DMS153 treated with DMSO at 0.1 percent for 48 hours (cell line): ENCODE measurements around the gene SPIN3.
A peak's percentile ranks its signal among the peaks of the same experiment; 100 is the strongest.
"Not testable (repeated sequence)": the region's sequence is repeated elsewhere in the genome, so short reads cannot be mapped to it uniquely, and the experiment has no call there.

Experiments used
- DNase-seq: peaks from one replicate; lab custom pipeline; 2025; ENCODE audit not compliant: unreplicated experiment; lab: John Stamatoyannopoulos, UW

The SPIN3 gene

GRCh38 chrX:56995271-56995994, at the start of gene SPIN3:
TSS of gene SPIN3 (minus strand) at chrX:56995541. CDS start at chrX:56994947, 594 bp downstream.
- DNase-seq = peak; percentile 56

GRCh38 chrX:57044245-57044644, 48.9 kb upstream of the SPIN3 start:
- no peak for DNase-seq

GRCh38 chrX:57037265-57037664, 41.9 kb upstream of the SPIN3 start:
- DNase-seq = not testable (repeated sequence)

DNA sequence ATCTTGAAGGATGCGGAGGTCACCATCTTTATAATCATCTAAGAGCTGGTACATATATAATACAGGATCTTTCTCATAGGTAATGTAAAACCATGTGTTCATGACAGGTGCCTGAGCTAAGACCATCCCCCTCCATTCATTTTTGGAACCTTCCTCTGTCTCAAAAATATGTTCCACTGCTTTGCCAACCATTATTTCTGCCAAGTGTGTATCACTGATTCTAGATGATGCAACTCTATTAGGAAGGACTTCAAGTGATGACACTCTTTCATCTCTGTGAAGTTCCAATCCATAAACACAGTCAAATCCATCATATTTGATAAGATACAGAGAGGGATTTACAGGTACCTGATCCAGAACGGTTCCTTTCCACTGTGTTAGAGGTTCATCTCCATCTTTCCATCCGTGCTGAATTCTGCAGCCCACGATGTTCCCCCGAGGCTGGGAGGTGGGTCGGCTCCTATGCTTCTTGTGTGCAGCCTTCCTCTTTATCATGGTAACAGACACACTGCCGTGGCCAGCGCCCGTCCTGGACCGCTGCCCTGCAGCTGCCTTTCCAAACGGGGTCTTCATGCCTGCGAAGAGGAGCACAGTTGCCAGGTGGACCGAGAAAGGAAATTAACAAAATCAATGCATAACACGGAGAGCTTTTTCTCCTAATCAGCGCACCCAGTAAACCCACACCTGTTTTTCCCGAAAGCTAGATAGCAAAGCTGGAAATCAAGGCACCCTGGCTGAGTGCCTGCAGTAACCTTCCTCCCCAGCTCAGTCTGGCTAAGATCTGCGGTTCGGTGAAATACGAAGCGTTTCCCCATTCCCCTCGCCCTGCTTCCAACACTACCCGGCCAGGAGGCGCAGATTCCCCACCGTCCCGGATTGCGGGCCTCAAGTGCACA, 718 bp downstream of the SPIN3 start:
- no peak for DNase-seq

- DNase-seq = no peak
These were observed 7.6 kb downstream of the SPIN3 start for GRCh38 chrX:56987741-56988140.

DNA sequence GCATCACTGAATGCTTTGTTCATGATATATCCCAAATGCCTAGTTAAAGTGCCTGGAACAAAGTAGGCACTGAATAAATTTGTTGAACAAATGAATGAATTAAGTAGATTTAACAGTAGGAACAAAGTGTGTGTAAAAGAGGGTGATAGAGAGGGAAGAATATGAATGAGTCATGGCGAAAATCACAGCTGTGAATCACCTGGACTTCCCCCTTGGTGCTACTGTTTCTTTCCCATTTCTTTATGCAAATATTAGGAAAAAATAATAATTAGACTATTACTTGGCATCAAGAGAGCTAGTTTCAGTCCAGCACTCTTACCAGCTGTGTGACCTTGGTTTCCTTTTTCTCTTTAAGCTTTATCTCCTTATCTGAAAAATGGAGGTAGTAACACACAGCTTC, 9.2 kb downstream of the SPIN3 start:
- no peak for DNase-seq

GRCh38 chrX:56978172-56978571, 17.2 kb downstream of the SPIN3 start:
- peak; percentile 3 for DNase-seq

GRCh38 chrX:56975611-56976010, 19.7 kb downstream of the SPIN3 start:
- no peak for DNase-seq

DNA sequence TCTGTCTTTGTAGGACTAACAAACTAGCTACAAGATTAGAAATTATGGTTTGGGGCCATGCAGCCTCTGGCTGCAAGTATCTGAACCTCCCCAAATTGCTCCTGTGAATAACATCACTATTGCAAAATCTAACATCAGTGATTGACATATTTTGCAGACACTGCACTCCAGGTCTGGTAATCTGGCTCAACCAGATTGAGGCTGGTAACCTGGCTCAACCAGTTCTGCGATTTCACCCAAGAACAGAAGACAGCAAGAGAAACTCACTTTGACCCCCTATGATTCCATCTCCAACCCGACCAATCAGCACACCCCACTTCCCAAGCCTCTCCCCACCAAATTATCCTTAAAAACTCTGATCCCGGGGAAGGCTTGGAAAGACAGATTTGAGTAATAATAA, 20.9 kb downstream of the SPIN3 start:
- no peak for DNase-seq

- no peak for DNase-seq
These were observed 25.8 kb downstream of the SPIN3 start for GRCh38 chrX:56969559-56969958.

GRCh38 chrX:56968980-56969379, 26.4 kb downstream of the SPIN3 start:
- no peak for DNase-seq

DNA sequence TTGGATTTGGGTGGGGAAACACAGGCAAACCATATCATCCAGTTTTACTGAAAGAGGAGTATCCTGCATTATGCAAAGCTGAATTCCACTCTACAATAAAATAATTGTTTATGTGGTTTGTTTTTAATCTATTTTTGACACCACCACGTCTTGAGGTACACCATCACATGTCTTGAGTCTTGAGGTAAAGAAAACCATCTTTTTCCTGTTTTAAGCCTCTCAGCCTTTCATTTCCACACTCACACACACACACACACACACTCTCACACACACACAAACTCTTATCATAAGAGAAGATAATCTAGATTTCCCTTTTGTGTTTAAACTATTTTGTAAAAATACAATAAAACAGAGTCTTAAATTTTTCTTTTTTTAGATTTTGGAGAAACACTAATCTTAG, 32.0 kb downstream of the SPIN3 start:
- no peak for DNase-seq

- DNase-seq = no peak
These were observed 47.6 kb downstream of the SPIN3 start for GRCh38 chrX:56947699-56948098.

GRCh38 chrX:56946201-56946600, 49.1 kb downstream of the SPIN3 start:
- DNase-seq = peak; percentile 19

GRCh38 chrX:56945226-56945625, 50.1 kb downstream of the SPIN3 start:
- not testable (repeated sequence) for DNase-seq

- no peak for DNase-seq
These were observed 52.1 kb downstream of the SPIN3 start for GRCh38 chrX:56943264-56943663.
